Measurements from ENCODE around the gene FUS. TPM values are rescaled to one million over a fixed set of nuclear protein-coding genes. Genes with fewer than 3 reads are reported as not detected.

Gene FUS
- total RNA-seq, 1 experiment from 2014 or later, result 481 TPM

- intact Hi-C loops (cut with micrococcal nuclease), result no loop called here
- DNase-seq (ENCODE audit: unreplicated experiment), result peak; percentile 67
- ChIA-PET POLR2A (interaction anchor here (0.9 to 12.0 kb wide), 9 partner anchors 9 to 325 kb away, joined by 3 to 201 read pairs (median 7); partner anchors contain the start of genes ARMC5, BCKDK, FUS and KAT8), CTCF (interaction anchor here (0.5 to 0.8 kb wide), 6 partner anchors 130 to 748 kb away, joined by 3 to 4 read pairs (median 3); partner anchors contain the start of gene ARMC5)
- peaks cover 28% of the 10 kb centered on the region for H3K4me1 Mint-ChIP-seq (ENCODE audit: insufficient read depth, unreplicated experiment)
- H3K4me3 Mint-ChIP-seq (ENCODE audit: unreplicated experiment), result peak overlapping the region; percentile 85
- peaks cover 19% of the 10 kb centered on the region for H3K36me3 Mint-ChIP-seq (ENCODE audit: insufficient read depth, unreplicated experiment)
- H3K9me3 Mint-ChIP-seq (ENCODE audit: unreplicated experiment), result no peaks in the 10 kb centered on the region
- peak overlapping the region; percentile 54 for H3K27ac Mint-ChIP-seq (ENCODE audit: low read depth, unreplicated experiment)
- no peak for TF ChIP-seq CTCF (IDR thresholded peaks at IDR 0.05; ENCODE audit: unreplicated experiment)
- H3K27me3 Mint-ChIP-seq (ENCODE audit: insufficient read depth, unreplicated experiment), result no peaks in the 10 kb centered on the region
- BruUV-seq (replicated peaks), result no TSS peak
These were observed 45.8 kb upstream of the FUS start for GRCh38 chr16:31134091-31134571.

DNA sequence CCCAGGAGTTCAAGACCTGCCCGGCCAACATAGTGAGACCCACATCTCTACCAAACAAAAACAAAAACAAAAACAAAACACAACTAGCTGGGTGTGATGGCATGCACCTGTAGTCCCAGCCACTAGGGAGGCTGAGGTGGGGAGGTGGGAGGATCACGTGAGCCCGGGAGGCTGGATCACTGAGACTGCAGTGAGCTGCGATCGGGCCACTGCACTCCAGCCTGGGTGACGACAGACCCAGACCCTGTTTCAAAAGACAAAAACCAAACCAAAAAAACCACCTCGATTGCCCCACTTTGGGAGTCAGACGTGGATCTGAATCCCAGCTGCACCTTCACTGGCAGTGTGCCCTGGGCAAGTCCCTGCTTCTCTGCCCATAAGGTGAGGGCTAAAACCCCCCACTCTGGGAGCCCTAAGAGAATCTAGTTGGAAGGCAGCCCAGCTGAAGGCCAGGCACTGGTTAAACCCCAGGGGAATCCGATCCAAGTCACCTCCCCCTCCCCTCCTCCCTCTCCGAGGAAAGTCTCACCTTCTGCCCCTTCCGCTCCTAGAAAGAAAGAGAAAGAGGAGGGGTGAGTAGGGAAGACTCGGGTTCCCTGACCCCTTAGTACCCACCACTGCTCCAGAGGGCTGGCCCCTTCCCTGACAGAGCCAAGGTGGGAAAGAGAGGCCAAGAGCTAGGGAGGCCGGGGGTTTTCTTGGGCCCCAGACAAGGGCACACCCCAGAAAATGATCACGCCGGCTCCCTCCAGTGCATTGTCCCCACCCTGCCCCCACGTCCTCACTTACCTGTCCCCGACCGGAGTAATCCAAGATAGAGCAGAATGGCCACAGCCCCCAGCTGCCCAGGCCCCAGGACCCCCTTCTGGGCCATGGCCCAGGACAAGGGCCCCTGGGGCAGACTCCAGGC is 45.1 kb upstream of the FUS start:
- peaks cover 28% of the 10 kb centered on the region for H3K4me1 Mint-ChIP-seq (ENCODE audit: insufficient read depth, unreplicated experiment)
- TF ChIP-seq CTCF (IDR thresholded peaks at IDR 0.05; ENCODE audit: unreplicated experiment), result no peak
- no peaks in the 10 kb centered on the region for H3K27me3 Mint-ChIP-seq (ENCODE audit: insufficient read depth, unreplicated experiment)
- BruUV-seq (replicated peaks), result TSS peak; percentile 64
- H3K9me3 Mint-ChIP-seq (ENCODE audit: unreplicated experiment), result no peaks in the 10 kb centered on the region
- ChIA-PET POLR2A (interaction anchor here (0.7 to 12.0 kb wide), 12 partner anchors 10 to 324 kb away, joined by 3 to 201 read pairs (median 6); partner anchors contain the start of genes ARMC5, BCKDK, FUS and KAT8), CTCF (interaction anchor here (0.5 to 2.0 kb wide), 13 partner anchors 16 to 748 kb away, joined by 3 to 7 read pairs (median 3); partner anchors contain the start of genes ARMC5, KAT8 and ZNF267)
- DNase-seq (ENCODE audit: unreplicated experiment), result peak; percentile 88
- H3K27ac Mint-ChIP-seq (ENCODE audit: low read depth, unreplicated experiment), result peak overlapping the region; percentile 6
- intact Hi-C loops (cut with micrococcal nuclease), result loop anchor here (1.0 kb wide), 1 partner anchor 17 kb away; no protein-coding TSS in a partner anchor
- peaks cover 19% of the 10 kb centered on the region for H3K36me3 Mint-ChIP-seq (ENCODE audit: insufficient read depth, unreplicated experiment)
- H3K4me3 Mint-ChIP-seq (ENCODE audit: unreplicated experiment), result peak overlapping the region; percentile 85

DNA sequence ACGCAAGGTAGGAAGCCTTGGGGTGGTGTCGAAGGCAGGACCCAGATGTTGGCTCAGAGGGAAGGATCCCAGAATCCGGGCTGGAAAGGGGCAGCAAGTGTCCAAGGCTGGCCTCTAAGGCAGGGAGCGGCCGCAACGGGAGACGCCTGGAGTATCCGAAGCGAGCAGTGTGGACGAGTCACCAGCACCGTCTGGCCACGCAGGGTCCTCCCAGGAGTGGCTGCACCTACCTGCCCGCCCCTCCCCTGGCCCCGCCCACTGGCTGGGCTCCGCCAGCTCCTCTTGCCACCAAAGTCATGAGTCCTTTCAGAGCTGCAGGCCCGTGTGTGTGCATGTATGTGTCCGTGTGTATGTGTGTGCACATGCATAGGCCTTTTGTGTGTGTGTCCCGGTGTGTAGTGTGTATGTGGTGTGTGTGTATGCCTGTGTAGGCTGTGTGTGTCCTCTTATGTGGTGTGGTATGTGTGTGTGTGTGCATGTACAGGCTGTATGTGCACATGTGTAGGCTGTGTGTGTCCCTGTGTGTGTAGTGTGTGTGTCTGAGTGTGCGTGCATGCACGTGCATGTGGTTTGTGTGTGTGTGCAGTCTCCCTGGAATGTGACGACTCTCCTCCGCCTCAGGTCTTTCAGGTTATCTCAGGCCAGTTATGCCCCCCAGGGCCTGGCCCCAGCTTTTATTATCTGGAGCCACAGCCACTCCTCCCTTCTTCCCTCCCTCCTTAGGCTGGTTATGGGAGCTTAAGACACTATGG is 44.2 kb upstream of the FUS start, which contains the start of gene PRSS8:
Gene PRSS8, minus strand, starts transcription at position 193 of the 752 bp plus-strand sequence. CDS start 229 bp downstream, outside the sequence.
- POLR2A ChIA-PET, result interaction anchor here (0.6 to 12.0 kb wide), 12 partner anchors 9 to 323 kb away, joined by 3 to 201 read pairs (median 6); partner anchors contain the start of genes ARMC5, BCKDK, FUS and KAT8
- Mint-ChIP-seq H3K36me3 (ENCODE audit: insufficient read depth, unreplicated experiment) (peaks cover 19% of the 10 kb centered on the region), H3K27ac (ENCODE audit: low read depth, unreplicated experiment) (peak within 1 kb of the TSS; percentile 6), H3K4me1 (ENCODE audit: insufficient read depth, unreplicated experiment) (peaks cover 31% of the 10 kb centered on the region), H3K27me3 (ENCODE audit: insufficient read depth, unreplicated experiment) (no peaks in the 10 kb centered on the region), H3K4me3 (ENCODE audit: unreplicated experiment) (peak within 1 kb of the TSS; percentile 85), H3K9me3 (ENCODE audit: unreplicated experiment) (no peaks in the 10 kb centered on the region)
- no TSS peak for BruUV-seq (replicated peaks)
- no peak for TF ChIP-seq CTCF (IDR thresholded peaks at IDR 0.05; ENCODE audit: unreplicated experiment)
- intact Hi-C loops (cut with micrococcal nuclease), result loop anchor here (1.0 kb wide), 1 partner anchor 17 kb away; no protein-coding TSS in a partner anchor
- CTCF ChIA-PET, result interaction anchor here (0.6 to 2.0 kb wide), 9 partner anchors 17 to 313 kb away, joined by 3 to 7 read pairs (median 3); partner anchors contain the start of gene KAT8
- peak; percentile 63 for DNase-seq (ENCODE audit: unreplicated experiment)
